ENCODE results near the gene OR7A10. TPM values are rescaled to one million over a fixed set of nuclear protein-coding genes. Genes with fewer than 3 reads are reported as not detected.

The OR7A10 gene
- total RNA-seq, 6 experiments from 2014 or later, result not detected

DNA sequence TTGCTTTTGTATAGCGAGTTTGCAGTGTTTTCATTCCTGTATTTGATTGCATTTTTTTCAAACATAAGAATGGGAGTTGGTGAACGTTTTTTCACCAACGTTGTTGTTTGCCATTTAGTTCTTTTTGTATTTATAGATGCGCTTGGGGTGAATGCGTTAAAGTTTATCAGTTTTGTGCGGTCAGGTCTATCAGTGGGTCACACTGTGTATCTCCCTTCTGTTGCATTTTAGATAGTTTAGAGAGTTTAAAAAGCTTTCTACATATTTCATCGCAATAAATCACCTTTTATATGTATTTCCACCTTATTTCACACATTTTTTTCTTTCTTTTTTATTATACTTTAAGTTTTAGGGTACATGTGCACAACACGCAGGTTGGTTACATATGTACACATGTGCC, 30.1 kb downstream of the OR7A10 start:
- intact Hi-C loops (cut with DNase I), result no loop called here
- WGBS (ENCODE audit: insufficient coverage, low coverage, low lambda C conversion rate, missing lambda C conversion rate), result 47% methylated on average over 8 of the region's 8 CpGs
- H3K4me1 ChIP-seq, result no peaks in the 10 kb centered on the region
- no peaks in the 10 kb centered on the region for H3K9me3 ChIP-seq
- TF ChIP-seq, protein P1, sequence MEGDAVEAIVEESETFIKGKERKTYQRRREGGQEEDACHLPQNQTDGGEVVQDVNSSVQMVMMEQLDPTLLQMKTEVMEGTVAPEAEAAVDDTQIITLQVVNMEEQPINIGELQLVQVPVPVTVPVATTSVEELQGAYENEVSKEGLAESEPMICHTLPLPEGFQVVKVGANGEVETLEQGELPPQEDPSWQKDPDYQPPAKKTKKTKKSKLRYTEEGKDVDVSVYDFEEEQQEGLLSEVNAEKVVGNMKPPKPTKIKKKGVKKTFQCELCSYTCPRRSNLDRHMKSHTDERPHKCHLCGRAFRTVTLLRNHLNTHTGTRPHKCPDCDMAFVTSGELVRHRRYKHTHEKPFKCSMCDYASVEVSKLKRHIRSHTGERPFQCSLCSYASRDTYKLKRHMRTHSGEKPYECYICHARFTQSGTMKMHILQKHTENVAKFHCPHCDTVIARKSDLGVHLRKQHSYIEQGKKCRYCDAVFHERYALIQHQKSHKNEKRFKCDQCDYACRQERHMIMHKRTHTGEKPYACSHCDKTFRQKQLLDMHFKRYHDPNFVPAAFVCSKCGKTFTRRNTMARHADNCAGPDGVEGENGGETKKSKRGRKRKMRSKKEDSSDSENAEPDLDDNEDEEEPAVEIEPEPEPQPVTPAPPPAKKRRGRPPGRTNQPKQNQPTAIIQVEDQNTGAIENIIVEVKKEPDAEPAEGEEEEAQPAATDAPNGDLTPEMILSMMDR (IDR thresholded peaks at IDR 0.05), result no peak
- no peak for TF ChIP-seq POLR2A (IDR thresholded peaks at IDR 0.05)
- no peak for ATAC-seq
- no peak overlapping the region for H3K4me3 ChIP-seq
- H3K27ac ChIP-seq, result no peak overlapping the region
- no peaks in the 10 kb centered on the region for H3K27me3 ChIP-seq
- H3K36me3 ChIP-seq, result no peaks in the 10 kb centered on the region
- DNase-seq, result no peak

DNA sequence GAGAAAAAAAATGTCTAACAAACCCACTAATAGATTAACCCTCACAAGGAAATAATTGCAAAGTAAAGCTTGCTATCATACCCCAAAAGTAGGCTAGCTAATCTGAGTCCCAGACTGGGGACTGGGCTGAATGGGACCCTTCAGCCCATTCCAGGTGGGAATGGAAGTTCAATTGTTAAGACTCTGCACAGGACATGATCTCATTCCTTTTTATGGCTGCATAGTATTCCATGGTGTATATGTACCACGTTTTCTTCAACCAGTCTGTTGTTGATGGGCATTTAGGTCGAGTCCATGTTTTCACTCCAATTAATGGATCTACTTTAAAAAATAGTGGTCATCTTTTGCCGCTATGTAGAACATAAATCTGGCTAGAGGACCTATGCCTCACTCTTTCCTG, 31.7 kb downstream of the OR7A10 start:
- ATAC-seq, result no peak
- no peaks in the 10 kb centered on the region for H3K4me1 ChIP-seq
- intact Hi-C loops (cut with DNase I), result no loop called here
- DNase-seq, result no peak
- H3K27me3 ChIP-seq, result no peaks in the 10 kb centered on the region
- TF ChIP-seq, protein P1 (IDR thresholded peaks at IDR 0.05), result no peak
- WGBS (ENCODE audit: insufficient coverage, low coverage, low lambda C conversion rate, missing lambda C conversion rate), result 36% methylated on average over 3 of the region's 3 CpGs
- H3K27ac ChIP-seq, result no peak overlapping the region
- no peaks in the 10 kb centered on the region for H3K36me3 ChIP-seq
- no peaks in the 10 kb centered on the region for H3K9me3 ChIP-seq
- H3K4me3 ChIP-seq, result no peak overlapping the region

DNA sequence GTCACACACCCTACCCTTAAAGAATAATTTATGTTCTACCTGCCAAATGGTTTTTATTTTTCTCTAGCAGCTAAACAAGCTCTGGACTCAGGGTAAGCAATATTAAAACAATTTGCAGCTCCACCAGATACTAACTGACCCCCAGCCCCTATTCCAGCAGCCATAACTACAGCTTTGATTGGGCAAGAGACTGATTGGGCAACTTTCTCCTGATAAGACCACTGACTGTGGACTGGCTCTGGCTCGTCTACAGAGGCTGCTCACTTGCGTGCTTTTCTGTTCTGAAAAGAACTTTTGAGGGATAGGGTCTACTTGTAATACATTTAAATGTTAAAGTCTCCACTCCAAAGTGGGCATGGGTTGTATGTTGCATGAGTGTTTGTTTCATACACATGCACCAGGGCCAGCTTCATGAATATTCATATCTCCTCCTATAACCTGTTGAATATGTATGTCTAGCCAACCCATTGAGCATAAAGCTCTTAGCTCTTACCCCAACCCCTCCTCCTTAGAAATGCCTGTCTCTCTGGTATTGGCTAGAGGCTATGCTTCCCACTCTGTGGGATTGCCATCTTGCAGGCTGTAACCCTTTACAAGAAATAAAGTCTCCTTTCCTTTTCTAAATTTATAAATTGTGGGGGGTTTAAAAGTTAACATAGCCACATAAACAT, 33.6 kb downstream of the OR7A10 start:
- Histone ChIP-seq H3K36me3 (no peaks in the 10 kb centered on the region), H3K27me3 (no peaks in the 10 kb centered on the region), H3K4me1 (no peaks in the 10 kb centered on the region), H3K9me3 (no peaks in the 10 kb centered on the region), H3K4me3 (no peak overlapping the region), H3K27ac (no peak overlapping the region)
- DNase-seq (no peak), ATAC-seq (no peak)
- WGBS (ENCODE audit: insufficient coverage, low coverage, low lambda C conversion rate, missing lambda C conversion rate), result 13% methylated on average over 2 of the region's 2 CpGs
- intact Hi-C loops (cut with DNase I), result no loop called here
- TF ChIP-seq, protein P1 (IDR thresholded peaks at IDR 0.05), result no peak
- TF ChIP-seq POLR2A (IDR thresholded peaks at IDR 0.05), result no peak

DNA sequence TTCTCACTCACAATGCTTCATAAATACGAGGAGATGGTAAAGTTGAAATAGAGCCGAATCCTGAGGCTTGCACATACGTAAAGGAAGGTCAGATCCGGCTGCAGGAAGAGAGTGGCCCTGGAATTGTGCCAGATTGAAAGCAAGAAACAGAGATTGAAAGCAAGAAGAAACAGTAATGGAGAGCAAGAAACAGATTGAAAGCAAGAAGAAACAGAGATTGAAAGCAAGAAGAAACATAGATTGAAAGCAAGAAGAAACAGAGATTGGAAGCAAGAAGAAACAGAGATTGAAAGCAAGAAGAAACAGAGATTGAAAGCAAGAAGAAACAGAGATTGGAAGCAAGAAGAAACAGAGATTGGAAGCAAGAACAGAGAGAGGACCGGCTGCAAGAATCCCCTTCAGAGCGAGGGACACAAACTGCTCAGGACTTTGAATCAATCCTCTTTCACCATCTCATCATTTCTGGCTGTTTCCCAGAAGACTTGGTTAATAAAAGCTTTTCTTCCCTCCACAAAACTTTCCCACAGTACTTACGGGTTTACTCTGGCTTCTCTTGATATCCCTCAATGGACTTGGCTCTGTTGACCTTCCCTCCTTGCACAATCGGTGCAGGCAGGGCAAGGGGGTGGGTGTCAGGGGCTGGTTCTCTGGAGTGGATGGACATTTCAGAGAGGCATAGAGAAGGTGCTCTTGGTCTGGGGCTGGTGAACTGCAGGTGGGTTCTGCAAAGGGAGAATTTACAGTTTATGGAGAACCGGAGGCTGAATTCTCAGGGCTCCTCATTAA, 39.3 kb downstream of the OR7A10 start:
- Histone ChIP-seq H3K36me3 (no peaks in the 10 kb centered on the region), H3K9me3 (no peaks in the 10 kb centered on the region), H3K27ac (no peak overlapping the region), H3K4me3 (no peak overlapping the region), H3K4me1 (no peaks in the 10 kb centered on the region), H3K27me3 (no peaks in the 10 kb centered on the region)
- intact Hi-C loops (cut with DNase I), result no loop called here
- DNase-seq (no peak), ATAC-seq (peak in 2 of 4 donors; percentile 28 to 42)
- 31% methylated on average over 9 of the region's 9 CpGs for WGBS (ENCODE audit: insufficient coverage, low coverage, low lambda C conversion rate, missing lambda C conversion rate)
- no peak for TF ChIP-seq POLR2A (IDR thresholded peaks at IDR 0.05)
- TF ChIP-seq, protein P1 (IDR thresholded peaks at IDR 0.05), result no peak
